NAMALWA (cell line): ENCODE data around the gene RPL6.

Source experiments
- DNase-seq: peaks from one replicate; pipeline ENCODE4 v3.0.0-alpha.2; 2015; ENCODE audit warnings: low spot score

RPL6 gene

GRCh38 chr12:112380663-112381405, 28.6 kb downstream of the RPL6 start:
- DNase-seq, result no peak

DNA sequence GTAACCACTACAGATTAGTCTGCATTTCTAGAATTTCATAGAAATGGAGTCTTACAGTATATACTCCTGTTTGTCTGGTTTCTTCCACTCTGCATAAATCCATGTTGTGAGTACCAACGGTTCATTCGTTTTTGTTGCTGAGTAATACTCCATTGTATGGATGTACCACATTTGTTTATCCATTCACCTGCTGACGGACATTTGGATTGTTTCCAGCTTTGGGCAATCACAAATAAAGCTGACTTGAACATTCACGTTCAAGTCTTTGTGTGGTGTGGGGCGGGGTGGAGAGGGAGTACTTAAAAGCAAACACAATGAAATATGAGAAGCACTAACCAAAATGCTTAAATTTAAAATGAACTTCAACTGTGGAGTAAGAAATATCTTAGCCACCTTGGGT, 34.3 kb downstream of the RPL6 start:
- DNase-seq, result no peak

GRCh38 chr12:112374166-112374740, 35.2 kb downstream of the RPL6 start:
- DNase-seq, result no peak

- DNase-seq, result no peak
Observed at GRCh38 chr12:112370868-112371510, 38.4 kb downstream of the RPL6 start.

- DNase-seq, result no peak
Observed at GRCh38 chr12:112370199-112370598, 39.2 kb downstream of the RPL6 start.

DNA sequence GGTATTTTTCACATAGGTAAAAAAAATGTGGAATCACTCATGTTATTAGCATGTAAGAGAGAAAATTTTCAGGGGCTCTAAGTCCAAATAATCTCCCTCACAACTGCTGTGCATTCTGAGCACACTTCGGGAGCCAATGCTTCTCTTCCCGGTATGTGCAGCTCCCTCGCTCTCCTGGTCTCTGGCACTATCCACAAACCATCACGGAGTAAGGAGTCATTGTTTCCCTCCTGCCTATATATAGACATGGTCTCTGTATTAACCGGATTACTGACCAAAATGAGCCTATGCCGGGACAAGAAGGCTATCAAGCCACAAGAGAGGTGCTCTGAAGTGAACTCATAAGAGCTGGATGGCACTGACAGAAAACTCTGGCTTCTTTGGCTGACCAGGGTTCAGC, 40.5 kb downstream of the RPL6 start:
- DNase-seq, result no peak

GRCh38 chr12:112367965-112368364, 41.4 kb downstream of the RPL6 start:
- DNase-seq, result no peak

- DNase-seq, result no peak
Observed at GRCh38 chr12:112362310-112362709, 47.1 kb downstream of the RPL6 start.

DNA sequence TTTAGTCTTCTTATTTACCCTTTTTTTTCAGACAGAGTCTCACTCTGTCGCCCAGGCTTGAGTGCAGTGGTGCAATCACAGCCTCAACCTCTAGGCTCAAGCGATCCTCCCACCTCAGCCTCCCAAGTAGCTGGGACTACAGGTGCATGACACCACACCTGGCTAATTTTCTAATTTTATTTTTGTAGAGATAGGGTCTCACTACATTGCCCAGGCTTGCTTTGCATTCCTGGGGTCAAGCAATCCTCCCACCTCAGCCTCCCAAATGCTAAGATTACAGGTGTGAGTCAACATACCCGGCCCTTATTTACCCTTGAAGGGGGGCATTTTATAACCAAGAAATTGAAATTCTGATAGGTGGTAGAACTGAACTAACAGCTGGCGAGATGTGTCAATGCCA, 48.1 kb downstream of the RPL6 start:
- no peak for DNase-seq

- DNase-seq, result no peak
Observed at GRCh38 chr12:112359290-112359689, 50.1 kb downstream of the RPL6 start.

DNA sequence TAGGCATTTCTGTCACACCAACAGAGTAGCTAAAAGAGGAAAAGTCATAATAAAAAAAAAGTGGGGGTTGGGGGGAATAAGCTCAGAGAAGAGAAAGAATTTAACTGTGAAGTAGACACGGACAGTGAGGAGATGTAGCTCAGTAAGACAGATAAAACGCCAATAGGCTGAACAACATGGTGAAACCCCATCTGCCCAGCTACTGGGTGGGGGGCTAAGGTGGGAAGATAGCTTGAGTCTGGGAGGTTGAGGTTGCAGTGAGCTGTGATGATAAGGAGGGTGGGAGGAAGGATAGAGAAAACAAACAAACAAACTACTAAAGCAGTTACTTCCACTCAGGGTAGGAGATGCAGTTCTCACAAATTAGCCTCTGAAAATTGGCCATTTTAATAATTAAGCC, 52.2 kb downstream of the RPL6 start:
- DNase-seq, result no peak
